Measurements from ENCODE around the gene KLHL2. TPM values are rescaled to one million over a fixed set of nuclear protein-coding genes. Genes with fewer than 3 reads are reported as not detected.

Gene KLHL2
- total and polyA plus RNA-seq, 9 of the 15 experiments (the other 6 are each of a cell fraction or from before 2014, with no cell fraction given), result 2.5 to 11.3 (median 6.1) TPM

DNA sequence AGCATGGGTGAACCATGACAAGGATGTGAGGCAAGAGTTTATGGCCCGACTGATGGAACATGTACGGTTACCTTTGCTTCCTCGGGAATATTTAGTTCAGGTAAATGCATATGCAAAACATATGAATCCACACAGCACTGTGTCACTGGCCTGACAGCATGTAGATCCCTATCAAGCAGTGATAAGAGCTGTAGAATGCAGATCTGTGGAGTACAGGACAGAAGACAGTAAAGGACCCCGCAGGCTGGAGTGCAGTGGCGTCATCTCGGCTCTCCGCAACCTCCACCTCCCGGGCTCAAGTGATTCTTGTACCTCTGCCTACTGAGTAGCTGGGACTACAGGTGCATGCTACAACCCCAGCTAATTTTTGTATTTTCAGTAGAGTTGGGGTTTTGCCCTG is 90.3 kb downstream of the KLHL2 start:
- Histone ChIP-seq H3K79me2 (ENCODE audit: control insufficient read depth, insufficient read depth, low read length) (no peaks in the 10 kb centered on the region), H3K27me3 (ENCODE audit: control insufficient read depth in 2 of 2, insufficient read depth in 2 of 2, low read length in 2 of 2) (no peaks in the 10 kb centered on the region), H3K9me1 (ENCODE audit: control insufficient read depth, insufficient read depth, low read length) (no peaks in the 10 kb centered on the region), H3K4me2 (ENCODE audit: insufficient read depth, low read length) (no peak overlapping the region), H3K9me3 (replicated peaks; ENCODE audit: control insufficient read depth, insufficient read depth, low read depth, low read length) (no peaks in the 10 kb centered on the region), H4K20me1 (replicated peaks; ENCODE audit: control insufficient read depth, insufficient read depth, low read length) (no peaks in the 10 kb centered on the region), H3K4me1 (replicated peaks in 1 of 2; ENCODE audit: control insufficient read depth in 2 of 2, insufficient read depth in 2 of 2, low read length in 2 of 2) (peaks cover 0 to 5% of the 10 kb centered on the region in 2 experiments; a peak in 2 of 5 replicates), H3K27ac (ENCODE audit: extremely low read depth, low read depth, low read length) (no peak overlapping the region), H3K4me3 (no peak overlapping the region), H2AFZ (ENCODE audit: low read depth, low read length) (no peak overlapping the region), H3K9ac (ENCODE audit: insufficient read depth in 1 of 2, low read depth in 2 of 2, low read length in 2 of 2) (no peak overlapping the region), H3K36me3 (ENCODE audit: control insufficient read depth, insufficient read depth, low read length) (peaks cover 13% of the 10 kb centered on the region; the same call in 2 of the 3 replicates)
- no TSS peak for BruUV-seq (replicated peaks)
- DNase-seq (ENCODE audit: extremely low read depth in 1 of 4, low spot score in 3 of 4) (no peak), ATAC-seq (no peak), FAIRE-seq (no peak)
- ChIA-PET POLR2A (no interaction called here), CTCF (ENCODE audit: low intra/inter-chr PET ratio) (no interaction called here)
- intact Hi-C loops (cut with micrococcal nuclease) (no loop called here), in situ Hi-C loops (cut with MboI) (no loop called here)
- 89% methylated on average over 8 of the region's 8 CpGs for WGBS (ENCODE audit: insufficient coverage, low coverage, missing lambda C conversion rate)
- no peak for TF ChIP-seq CREM (IDR thresholded peaks at IDR 0.05; ENCODE audit: low read depth)
- TF ChIP-seq ZNF408 (CRISPR knock-in tag; IDR thresholded peaks at IDR 0.05; ENCODE audit: low read depth), result no peak
- TF ChIP-seq, protein P1, sequence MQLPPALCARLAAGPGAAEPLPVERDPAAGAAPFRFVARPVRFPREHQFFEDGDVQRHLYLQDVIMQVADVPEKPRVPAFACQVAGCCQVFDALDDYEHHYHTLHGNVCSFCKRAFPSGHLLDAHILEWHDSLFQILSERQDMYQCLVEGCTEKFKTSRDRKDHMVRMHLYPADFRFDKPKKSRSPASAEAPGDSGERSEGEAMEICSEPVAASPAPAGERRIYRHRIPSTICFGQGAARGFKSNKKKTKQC (CRISPR knock-in tag; IDR thresholded peaks at IDR 0.05), result no peak
- TF ChIP-seq NR2C2 (CRISPR knock-in tag; IDR thresholded peaks at IDR 0.05), result no peak
- no peak for TF ChIP-seq NR2C2 (tag; IDR thresholded peaks at IDR 0.05)
- no peak for TF ChIP-seq PHB2 (IDR thresholded peaks at IDR 0.05; ENCODE audit: low read depth)
- no peak for TF ChIP-seq CREBBP (IDR thresholded peaks at IDR 0.05; ENCODE audit: low read depth, low read length)
- TF ChIP-seq, protein P2, sequence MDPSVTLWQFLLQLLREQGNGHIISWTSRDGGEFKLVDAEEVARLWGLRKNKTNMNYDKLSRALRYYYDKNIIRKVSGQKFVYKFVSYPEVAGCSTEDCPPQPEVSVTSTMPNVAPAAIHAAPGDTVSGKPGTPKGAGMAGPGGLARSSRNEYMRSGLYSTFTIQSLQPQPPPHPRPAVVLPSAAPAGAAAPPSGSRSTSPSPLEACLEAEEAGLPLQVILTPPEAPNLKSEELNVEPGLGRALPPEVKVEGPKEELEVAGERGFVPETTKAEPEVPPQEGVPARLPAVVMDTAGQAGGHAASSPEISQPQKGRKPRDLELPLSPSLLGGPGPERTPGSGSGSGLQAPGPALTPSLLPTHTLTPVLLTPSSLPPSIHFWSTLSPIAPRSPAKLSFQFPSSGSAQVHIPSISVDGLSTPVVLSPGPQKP (CRISPR knock-in tag; IDR thresholded peaks at IDR 0.05), result no peak
- TF ChIP-seq HNRNPK (IDR thresholded peaks at IDR 0.05; ENCODE audit: low read depth, low read length, poor library complexity, severe bottlenecking), result no peak
- TF ChIP-seq RBBP5 (IDR thresholded peaks at IDR 0.05; ENCODE audit: borderline replicate concordance, insufficient read depth, low read length, poor library complexity, severe bottlenecking), result no peak
- TF ChIP-seq ZNF695 (CRISPR knock-in tag; IDR thresholded peaks at IDR 0.05), result no peak
- TF ChIP-seq JUND (IDR thresholded peaks at IDR 0.05; ENCODE audit: borderline replicate concordance, low read depth, low read length), result no peak
- no peak for TF ChIP-seq JUND (tag; IDR thresholded peaks at IDR 0.05; ENCODE audit: borderline replicate concordance, low read depth, low read length)
